Occipital lobe (tissue), 2 donors: ENCODE results near the gene TBC1D1. TPM values are rescaled to one million over a fixed set of nuclear protein-coding genes. Genes with fewer than 3 reads are reported as not detected.

Experiments used
- DNase-seq: peaks from one replicate; lab custom pipeline; 2025; lab: John Stamatoyannopoulos, UW
- total RNA-seq: library from RNA; depleted of rRNA; stranded (reverse); fragments of >200 nt; gene quantifications from one replicate; pipeline ENCODE4 v1.2.3, GENCODE V29; 2014

The TBC1D1 gene
- total RNA-seq, 1 donor from 2014 or later: 57.2 TPM

- DNase-seq: no peak
These were observed 293.5 kb downstream of the TBC1D1 start for GRCh38 chr4:38184404-38184803.

- DNase-seq: no peak
These were observed 294.7 kb downstream of the TBC1D1 start for GRCh38 chr4:38185406-38186144.

- DNase-seq: no peak
These were observed 297.3 kb downstream of the TBC1D1 start for GRCh38 chr4:38188136-38188535.

GRCh38 chr4:38188631-38189101 is 297.8 kb downstream of the TBC1D1 start:
- no peak for DNase-seq

Other genes with a start within 250 kb of the TBC1D1 start
- 40.6 TPM for gene RELL1, start 204.7 kb upstream of the TBC1D1 start, total RNA-seq
- 20.4 TPM for gene PGM2, start 64.4 kb upstream of the TBC1D1 start, total RNA-seq
- gene PTTG2, start 69.3 kb downstream of the TBC1D1 start, total RNA-seq: not detected